Stimulated activated CD4-positive, alpha-beta T cell treated with anti-CD3 and anti-CD28 coated beads, TNF-alpha, amount 100 ng/mL, for 48 hours (primary cell): ENCODE data around the gene REELD1.

Experiments
- DNase-seq, 3 donors: peaks; one replicate each; pipeline ENCODE4 v3.0.0-alpha.2; 2020; ENCODE audit warnings: low read depth in 3 of 3

REELD1 gene

GRCh38 chr4:146265950-146266490 lies 51.7 kb downstream of the REELD1 start:
- DNase-seq = no peak

GRCh38 chr4:146267826-146268225 lies 53.5 kb downstream of the REELD1 start:
- DNase-seq = no peak

- no peak for DNase-seq
Observed at GRCh38 chr4:146269228-146269653, 54.9 kb downstream of the REELD1 start.

- DNase-seq = no peak
Observed at GRCh38 chr4:146271466-146271865, 57.1 kb downstream of the REELD1 start.

GRCh38 chr4:146273204-146273901 lies 59.0 kb downstream of the REELD1 start:
- DNase-seq = no peak

- DNase-seq = no peak
Observed at GRCh38 chr4:146274774-146275173, 60.4 kb downstream of the REELD1 start.

- DNase-seq = no peak
Observed at GRCh38 chr4:146275370-146275769, 61.0 kb downstream of the REELD1 start.

GRCh38 chr4:146278986-146279385 lies 64.6 kb downstream of the REELD1 start:
- DNase-seq = no peak
